SK-N-MC (cell line): ENCODE data around the gene BRAF.

Experiments
- EZH2 ChIP-seq: fragments of 200-600 bp; sonication (generic); IDR thresholded peaks from one replicate; pipeline ENCODE4 v1.6.1; 2017; ENCODE audit warnings: antibody characterized with exemption
- POLR2AphosphoS5 ChIP-seq: IDR thresholded peaks from 2 replicates; pipeline ENCODE4 v1.6.1; 2012; ENCODE audit warnings: mild to moderate bottlenecking, low read depth, low read length, borderline replicate concordance

DNA sequence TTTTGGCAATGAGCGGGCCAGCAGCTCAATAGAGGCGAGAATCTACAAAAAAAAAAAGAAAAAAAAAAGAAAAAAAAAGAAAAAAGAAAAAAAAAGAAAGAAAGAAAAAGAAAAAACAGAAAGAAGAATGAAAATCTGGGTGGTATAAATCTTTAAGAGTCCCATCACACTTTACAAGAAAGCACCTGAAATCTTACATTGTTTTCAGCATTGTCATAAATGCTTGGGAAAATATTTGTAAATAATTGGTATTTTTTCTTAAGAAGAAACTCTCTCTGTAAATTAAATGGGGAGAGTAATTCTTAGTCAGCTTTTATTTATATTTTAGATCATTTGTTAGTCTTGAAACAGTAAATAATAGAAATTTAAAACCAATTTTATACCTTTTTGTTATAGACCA, 190.0 kb downstream of the BRAF start:
- TF ChIP-seq EZH2, result no peak
- TF ChIP-seq POLR2AphosphoS5, result no peak
